Measurements from ENCODE around the gene LIN7B. TPM values are rescaled to one million over a fixed set of nuclear protein-coding genes. Genes with fewer than 3 reads are reported as not detected.
A peak's percentile ranks its signal among the peaks of the same experiment; 100 is the strongest.

Gene LIN7B
- total RNA-seq, 1 donor from 2014 or later: 32.6 TPM

- peaks cover 21% of the 10 kb centered on the region for H3K9me3 Mint-ChIP-seq (ENCODE audit: unreplicated experiment)
- H3K36me3 Mint-ChIP-seq (ENCODE audit: unreplicated experiment): no peaks in the 10 kb centered on the region
- H3K27me3 Mint-ChIP-seq (ENCODE audit: unreplicated experiment): peaks cover 16% of the 10 kb centered on the region
- peaks cover 14% of the 10 kb centered on the region for H3K4me1 Mint-ChIP-seq (ENCODE audit: low read depth, unreplicated experiment)
- peak overlapping the region; percentile 96 for H3K4me3 Mint-ChIP-seq (ENCODE audit: unreplicated experiment)
- no peak for DNase-seq
- TF ChIP-seq, protein P1, sequence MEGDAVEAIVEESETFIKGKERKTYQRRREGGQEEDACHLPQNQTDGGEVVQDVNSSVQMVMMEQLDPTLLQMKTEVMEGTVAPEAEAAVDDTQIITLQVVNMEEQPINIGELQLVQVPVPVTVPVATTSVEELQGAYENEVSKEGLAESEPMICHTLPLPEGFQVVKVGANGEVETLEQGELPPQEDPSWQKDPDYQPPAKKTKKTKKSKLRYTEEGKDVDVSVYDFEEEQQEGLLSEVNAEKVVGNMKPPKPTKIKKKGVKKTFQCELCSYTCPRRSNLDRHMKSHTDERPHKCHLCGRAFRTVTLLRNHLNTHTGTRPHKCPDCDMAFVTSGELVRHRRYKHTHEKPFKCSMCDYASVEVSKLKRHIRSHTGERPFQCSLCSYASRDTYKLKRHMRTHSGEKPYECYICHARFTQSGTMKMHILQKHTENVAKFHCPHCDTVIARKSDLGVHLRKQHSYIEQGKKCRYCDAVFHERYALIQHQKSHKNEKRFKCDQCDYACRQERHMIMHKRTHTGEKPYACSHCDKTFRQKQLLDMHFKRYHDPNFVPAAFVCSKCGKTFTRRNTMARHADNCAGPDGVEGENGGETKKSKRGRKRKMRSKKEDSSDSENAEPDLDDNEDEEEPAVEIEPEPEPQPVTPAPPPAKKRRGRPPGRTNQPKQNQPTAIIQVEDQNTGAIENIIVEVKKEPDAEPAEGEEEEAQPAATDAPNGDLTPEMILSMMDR (IDR thresholded peaks at IDR 0.05; ENCODE audit: partially characterized antibody, unreplicated experiment): no peak
- H3K27ac Mint-ChIP-seq (ENCODE audit: unreplicated experiment): no peak overlapping the region
Measured at GRCh38 chr19:49148044-49148682, 34.0 kb downstream of the LIN7B start.

- H3K4me1 Mint-ChIP-seq (ENCODE audit: low read depth, unreplicated experiment): peaks cover 13% of the 10 kb centered on the region
- DNase-seq: peak; percentile 100
- peaks cover 2% of the 10 kb centered on the region for H3K36me3 Mint-ChIP-seq (ENCODE audit: unreplicated experiment)
- peak overlapping the region; percentile 96 for H3K4me3 Mint-ChIP-seq (ENCODE audit: unreplicated experiment)
- H3K9me3 Mint-ChIP-seq (ENCODE audit: unreplicated experiment): peaks cover 24% of the 10 kb centered on the region
- peaks cover 21% of the 10 kb centered on the region for H3K27me3 Mint-ChIP-seq (ENCODE audit: unreplicated experiment)
- H3K27ac Mint-ChIP-seq (ENCODE audit: unreplicated experiment): peak overlapping the region; percentile 89
- TF ChIP-seq, protein P1 (IDR thresholded peaks at IDR 0.05; ENCODE audit: partially characterized antibody, unreplicated experiment): no peak
Measured at GRCh38 chr19:49148784-49149651, 34.8 kb downstream of the LIN7B start.

- Mint-ChIP-seq H3K27ac (ENCODE audit: unreplicated experiment) (peak overlapping the region; percentile 89), H3K4me3 (ENCODE audit: unreplicated experiment) (peak overlapping the region; percentile 96), H3K36me3 (ENCODE audit: unreplicated experiment) (peaks cover 9% of the 10 kb centered on the region), H3K4me1 (ENCODE audit: low read depth, unreplicated experiment) (peaks cover 13% of the 10 kb centered on the region), H3K27me3 (ENCODE audit: unreplicated experiment) (peaks cover 26% of the 10 kb centered on the region), H3K9me3 (ENCODE audit: unreplicated experiment) (peaks cover 27% of the 10 kb centered on the region)
- peak; percentile 83 for DNase-seq
- TF ChIP-seq, protein P1 (IDR thresholded peaks at IDR 0.05; ENCODE audit: partially characterized antibody, unreplicated experiment): no peak
Measured at GRCh38 chr19:49149652-49150105, 35.5 kb downstream of the LIN7B start.

GRCh38 chr19:49150106-49150943 lies 36.2 kb downstream of the LIN7B start:
- peaks cover 14% of the 10 kb centered on the region for H3K4me1 Mint-ChIP-seq (ENCODE audit: low read depth, unreplicated experiment)
- H3K27me3 Mint-ChIP-seq (ENCODE audit: unreplicated experiment): peaks cover 25% of the 10 kb centered on the region
- TF ChIP-seq, protein P1 (IDR thresholded peaks at IDR 0.05; ENCODE audit: partially characterized antibody, unreplicated experiment): no peak
- DNase-seq: peak; percentile 94
- peak overlapping the region; percentile 96 for H3K4me3 Mint-ChIP-seq (ENCODE audit: unreplicated experiment)
- H3K36me3 Mint-ChIP-seq (ENCODE audit: unreplicated experiment): peaks cover 10% of the 10 kb centered on the region
- H3K27ac Mint-ChIP-seq (ENCODE audit: unreplicated experiment): peak overlapping the region; percentile 89
- peaks cover 26% of the 10 kb centered on the region for H3K9me3 Mint-ChIP-seq (ENCODE audit: unreplicated experiment)

All from glutamatergic neuron (in vitro differentiated cells).